H1 (cell line): Measurements from ENCODE around the gene COASY. TPM values are rescaled to one million over a fixed set of nuclear protein-coding genes. Genes with fewer than 3 reads are reported as not detected.

ENCODE experiments used
- CTCF ChIP-seq, 3 experiments: IDR thresholded peaks; 1 replicate in 2 of 3; 2 replicates in 1 of 3; pipeline versions ENCODE4 v1.5.1 to v1.6.1; 2011; ENCODE audit warnings: low read length in 3 of 3, mild to moderate bottlenecking in 3 of 3, inconsistent platforms in 2 of 3, low read depth in 1 of 3, moderate library complexity in 1 of 3; ENCODE audit not compliant: insufficient read depth in 1 of 3; ENCODE audit errors: control extremely low read depth in 1 of 3
- GTF2F1 ChIP-seq: IDR thresholded peaks from 2 replicates; pipeline ENCODE4 v1.6.1; 2012; ENCODE audit warnings: low read depth, low read length, improper control_type of control experiment, borderline replicate concordance
- HDAC2 ChIP-seq, 2 experiments: fragments of 300-600 bp in 1 of 2; sonication (generic) in 1 of 2; IDR thresholded peaks; 2 replicates each; pipeline ENCODE4 v1.6.1; 2011 to 2012; ENCODE audit warnings: low read depth in 2 of 2, low read length in 2 of 2, mild to moderate bottlenecking in 2 of 2, moderate library complexity in 2 of 2, borderline replicate concordance in 1 of 2, inconsistent platforms in 1 of 2
- RBBP5 ChIP-seq: IDR thresholded peaks from 2 replicates; pipeline ENCODE4 v1.7.1; 2012; ENCODE audit warnings: low read depth, mild to moderate bottlenecking, inconsistent platforms, low read length, moderate library complexity, borderline replicate concordance
- polyA plus RNA-seq, 7 experiments: library from polyadenylated mRNA; depleted of rRNA in 3 of 7; stranded (reverse) in 5 of 7; unstranded in 2 of 7; fragments of >200 nt in 5 of 7; fragments of 200-250 nt in 2 of 7; gene quantifications; 1 replicate in 5 of 7; 2 replicates in 1 of 7; 4 replicates in 1 of 7; pipeline versions ENCODE4 v1.2.1 to v1.2.3, GENCODE V29; 2011 to 2013; ENCODE audit warnings: missing spikeins in 2 of 7, mixed read lengths in 2 of 7
- total RNA-seq: library from RNA; stranded (reverse); fragmentation: NEBNext Ultra II Directional; extraction: Animal tissue kit (Norgen Biotek cat#: 25700); gene quantifications from 2 replicates; pipeline ENCODE4 v1.2.1, GENCODE V29; 2021

Gene COASY
- total and polyA plus RNA-seq, 2 of the 8 experiments (the other 6 are each of a cell fraction or from before 2014, with no cell fraction given): 64.5 to 100 TPM

GRCh38 chr17:42565523-42566214 lies 3.7 kb downstream of the COASY start (continued):
- no peak for TF ChIP-seq HDAC2 (IDR thresholded peaks at IDR 0.05; ENCODE audit: borderline replicate concordance in 1 of 2, low read depth in 2 of 2, low read length in 2 of 2)
- no peak for TF ChIP-seq CTCF (IDR thresholded peaks at IDR 0.05; ENCODE audit: control extremely low read depth in 1 of 3, insufficient read depth in 1 of 3, low read depth in 1 of 3, low read length in 3 of 3)
- no peak for TF ChIP-seq GTF2F1
- TF ChIP-seq RBBP5: no peak
